SK-MEL-5 (cell line): ENCODE measurements around the gene GDA. TPM values are rescaled to one million over a fixed set of nuclear protein-coding genes. Genes with fewer than 3 reads are reported as not detected.
"Not testable (repeated sequence)": the region's sequence is repeated elsewhere in the genome, so short reads cannot be mapped to it uniquely, and the experiment has no call there.

Experiments used
- DNase-seq: peaks from one replicate; pipeline ENCODE4 v3.0.0-alpha.2; 2016; ENCODE audit warnings: low read depth, low spot score
- in situ Hi-C: cut with HindIII; loops from 2 replicates; pipeline ENCODE4 v1.10.0; 2016; ENCODE audit warnings: low sequenced_read_pairs, high pct_unique_total_duplicates, low pct_unique_long_range_greater_than_20kb
- total RNA-seq: library from RNA; depleted of rRNA; stranded (reverse); fragments of >200 nt; shearing (Covaris generic); gene quantifications from 2 replicates; pipeline ENCODE4 v1.2.3, GENCODE V29; 2014

Gene GDA
- total RNA-seq, 1 experiment from 2014 or later: not detected

DNA sequence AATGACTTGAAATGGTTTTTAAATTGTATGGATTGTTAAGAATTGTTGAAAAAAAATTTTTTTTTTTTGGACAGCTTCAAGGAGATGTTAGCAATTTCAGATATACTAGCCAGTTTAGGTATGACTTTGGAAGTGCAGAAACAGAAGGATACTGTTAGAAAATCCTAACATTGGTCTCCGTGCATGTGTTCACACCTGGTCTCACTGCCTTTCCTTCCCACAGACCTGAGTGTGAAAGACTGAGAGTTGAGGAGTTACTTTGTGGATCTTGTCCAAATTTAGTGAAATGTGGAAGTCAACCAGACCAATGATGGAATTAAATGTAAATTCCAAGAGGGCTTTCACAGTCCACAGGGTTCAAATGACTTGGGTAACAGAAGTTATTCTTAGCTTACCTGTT is 102.3 kb downstream of the GDA start:
- DNase-seq: no peak
- in situ Hi-C loops: no loop called here

DNA sequence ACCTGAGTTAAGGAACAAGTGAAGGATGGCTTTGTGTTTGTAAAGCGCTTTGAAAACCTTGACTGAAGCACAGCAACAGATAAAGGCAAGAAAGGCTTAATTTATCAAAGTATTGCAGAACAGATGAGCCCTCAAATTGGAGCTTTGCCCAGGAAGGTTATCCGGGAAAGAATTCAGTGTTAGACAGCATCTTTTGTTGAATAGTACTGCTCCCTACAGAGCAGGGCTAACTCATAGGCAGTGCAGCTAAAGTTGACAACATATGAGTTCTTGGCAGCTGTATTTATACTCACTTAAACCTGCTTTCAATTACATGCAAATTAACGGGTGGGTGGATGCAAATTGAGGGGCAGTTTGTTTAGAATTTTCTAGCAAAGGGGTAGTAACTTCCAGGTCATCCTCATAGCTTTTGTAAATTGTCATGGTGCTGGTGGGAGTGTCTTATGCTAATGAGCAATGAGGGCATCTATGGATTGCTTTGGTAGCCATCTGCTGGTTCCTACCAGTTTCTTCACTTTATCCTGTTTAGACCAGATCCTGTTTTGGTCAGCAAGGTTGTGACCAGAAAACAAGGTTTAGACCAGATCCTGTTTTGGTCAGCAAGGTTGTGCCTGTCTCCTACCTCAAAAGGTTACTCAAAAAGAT is 105.8 kb downstream of the GDA start:
- in situ Hi-C loops: no loop called here
- peak; percentile 22 for DNase-seq

DNA sequence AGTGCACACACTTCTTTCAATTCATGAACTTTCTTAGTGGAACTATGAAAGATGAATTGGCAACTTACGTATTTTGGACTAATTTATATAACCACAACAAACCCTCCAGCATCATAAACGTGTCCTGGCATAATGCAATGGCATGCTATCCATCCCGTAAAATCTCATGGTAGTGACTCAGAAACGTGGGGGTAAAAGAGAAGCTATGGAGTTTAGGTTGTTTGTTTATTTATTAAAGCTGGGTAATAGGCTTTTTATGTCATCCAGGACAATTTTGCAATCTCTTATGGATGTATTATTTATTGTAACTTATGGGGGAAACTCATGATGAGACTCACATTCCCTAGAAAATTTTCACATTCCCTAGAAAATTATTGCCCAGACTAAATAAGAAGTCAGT is 106.3 kb downstream of the GDA start:
- no peak for DNase-seq
- in situ Hi-C loops: no loop called here

DNA sequence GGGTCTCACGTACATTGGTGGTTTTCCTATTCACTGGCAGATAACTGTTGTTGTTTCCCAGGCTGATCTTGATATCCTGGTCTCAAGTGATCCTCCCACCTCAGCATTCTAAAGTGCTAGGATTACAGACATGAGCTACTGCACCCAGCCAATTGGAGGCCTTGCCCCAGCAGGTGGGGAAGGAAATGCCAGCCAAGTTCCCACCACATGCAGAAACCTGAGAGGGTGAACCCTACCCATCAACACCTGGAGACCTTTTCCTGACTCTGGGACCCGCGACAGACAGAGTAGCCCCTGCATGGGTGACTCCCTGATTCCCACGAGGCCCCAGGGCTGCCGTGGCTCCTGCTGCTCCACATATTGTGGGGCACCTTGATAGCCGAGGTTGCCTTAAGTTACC is 107.7 kb downstream of the GDA start:
- no peak for DNase-seq
- in situ Hi-C loops: no loop called here

DNA sequence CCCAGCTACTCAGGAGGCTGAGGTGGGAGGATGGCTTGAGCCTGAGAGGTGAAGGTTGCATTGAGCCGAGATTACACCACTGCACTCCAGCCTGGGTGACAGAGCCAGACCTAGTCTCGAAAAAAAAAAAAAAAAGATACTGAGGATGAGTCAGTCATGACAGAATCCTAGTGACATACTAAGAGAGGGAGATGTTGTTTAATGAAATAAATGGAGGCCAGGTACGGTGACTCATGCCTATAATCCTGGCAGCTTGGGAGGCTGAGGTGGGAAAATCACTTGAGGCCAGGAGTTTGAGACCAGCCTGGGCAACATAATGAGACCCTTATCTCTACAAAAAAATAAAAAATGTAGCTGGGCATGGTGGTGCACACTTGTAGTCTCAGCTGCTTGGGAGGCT is 108.6 kb downstream of the GDA start:
- DNase-seq: no peak
- in situ Hi-C loops: no loop called here

DNA sequence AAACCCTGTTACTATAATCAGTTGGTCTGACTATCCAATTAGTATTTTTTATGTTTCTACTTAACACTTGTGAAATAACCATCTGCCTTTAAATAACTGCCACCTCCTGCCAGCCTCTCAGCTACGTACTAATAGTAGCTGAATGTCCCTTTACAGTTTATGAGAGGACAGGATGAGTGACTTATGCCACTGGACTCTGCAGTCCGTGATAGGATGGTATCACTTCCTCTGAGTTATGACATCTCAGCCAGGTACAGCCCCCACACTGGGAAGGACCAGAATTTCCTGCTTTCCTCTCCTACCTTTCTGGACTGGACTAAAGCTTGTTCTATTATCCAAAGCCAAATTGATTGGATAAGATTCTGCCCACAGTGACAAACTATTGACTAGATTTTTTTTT is 112.8 kb downstream of the GDA start:
- in situ Hi-C loops: no loop called here
- DNase-seq: no peak

DNA sequence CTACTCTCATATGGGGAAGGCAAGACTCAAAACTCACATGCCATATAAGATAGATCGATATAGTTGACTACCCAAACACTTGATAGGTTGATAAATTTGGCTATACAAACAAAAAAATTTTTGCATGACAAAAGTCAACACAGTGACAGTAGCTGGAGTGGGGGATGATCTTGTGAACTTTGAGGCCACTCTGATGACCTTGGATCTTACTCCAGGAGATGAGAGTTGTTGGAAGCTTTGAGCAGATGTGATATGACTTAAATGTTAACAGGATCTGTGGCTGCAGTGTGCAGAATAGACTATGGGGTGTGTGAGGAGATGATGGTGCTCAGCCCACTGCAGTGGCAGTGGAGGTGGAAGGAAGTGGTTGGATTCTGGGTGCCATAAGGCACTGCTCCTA is 114.3 kb downstream of the GDA start:
- in situ Hi-C loops: no loop called here
- no peak for DNase-seq

DNA sequence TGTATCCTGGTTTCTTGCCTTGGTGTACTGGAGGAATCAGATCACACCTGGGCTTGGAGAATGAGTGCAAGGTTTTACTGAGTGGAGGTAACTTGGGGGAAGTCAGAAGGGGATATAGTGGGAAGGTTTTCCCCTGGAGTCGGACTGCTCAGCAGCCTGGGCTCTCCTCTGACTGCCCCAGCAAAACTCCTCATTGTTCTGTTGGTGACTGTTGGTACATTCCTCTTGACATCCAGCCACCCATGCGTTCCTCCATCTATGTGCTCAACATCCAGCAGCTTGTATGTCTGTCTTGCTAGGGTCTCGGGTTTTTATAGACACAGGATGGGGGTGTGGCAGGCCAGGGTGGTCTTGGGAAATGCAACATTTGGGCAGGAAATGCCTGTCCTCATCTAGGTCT is 119.7 kb downstream of the GDA start:
- DNase-seq: no peak
- in situ Hi-C loops: no loop called here

DNA sequence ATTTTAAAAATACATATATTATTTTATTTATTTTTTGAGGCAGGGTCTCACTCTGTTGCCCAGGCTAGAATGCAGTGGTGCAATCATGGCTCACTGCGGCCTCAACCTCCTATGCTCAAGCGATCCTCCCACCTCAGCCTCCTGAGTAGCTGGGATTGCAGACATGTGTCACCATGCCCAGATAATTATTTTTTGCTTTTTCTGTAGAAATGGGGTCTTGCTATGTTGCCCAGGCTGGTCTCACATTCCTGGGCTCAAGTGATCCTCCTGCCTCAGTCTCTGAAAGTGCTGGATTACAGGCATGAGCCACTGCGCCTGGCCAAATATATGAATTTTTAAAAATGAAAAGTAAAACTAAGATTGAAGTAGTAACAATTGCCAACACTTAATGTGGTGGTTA is 121.1 kb downstream of the GDA start:
- in situ Hi-C loops: loop anchor here (10.0 kb wide), 1 partner anchor 236 kb away; no protein-coding TSS in a partner anchor
- not testable (repeated sequence) for DNase-seq

DNA sequence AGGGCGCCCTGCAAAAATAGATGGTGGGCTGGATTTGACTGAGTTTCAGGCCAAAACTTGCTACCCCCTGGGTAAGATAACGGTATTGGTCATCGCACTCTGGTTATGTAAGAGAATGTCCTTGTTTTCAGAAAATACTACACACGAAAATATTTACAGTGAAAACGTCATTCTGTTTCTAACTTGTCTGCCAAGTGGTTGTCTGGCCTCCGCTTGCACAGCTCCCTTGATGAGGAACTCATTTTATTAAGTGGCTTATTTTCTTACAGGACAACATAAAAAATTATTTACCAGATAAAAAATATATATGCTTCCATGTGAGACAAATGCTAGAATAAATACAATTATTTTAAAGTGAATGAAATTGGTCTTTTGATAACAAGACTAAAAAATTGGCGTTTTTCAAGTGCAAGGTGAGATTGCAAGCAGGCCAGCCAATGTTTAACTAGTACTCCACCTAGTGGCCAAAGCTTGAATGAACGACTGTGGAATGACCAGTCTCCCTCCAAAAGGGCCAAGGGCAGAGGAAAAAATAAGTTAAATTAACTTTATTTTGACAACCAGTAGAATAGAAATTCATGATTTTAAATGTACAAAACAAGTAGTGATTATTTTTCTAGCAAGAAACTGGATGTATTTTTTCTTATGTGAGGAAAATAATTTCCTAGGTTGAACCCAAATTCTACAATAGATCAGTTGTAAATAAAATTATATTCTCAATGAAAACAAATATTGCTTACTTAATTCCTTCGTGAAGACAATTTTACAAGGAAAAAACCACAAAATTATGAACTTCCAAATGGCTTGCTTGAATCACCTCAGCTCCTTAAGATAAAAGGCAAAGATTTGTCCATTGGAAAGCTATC is 122.6 kb downstream of the GDA start:
- in situ Hi-C loops: loop anchor here (10.0 kb wide), 1 partner anchor 237 kb away; no protein-coding TSS in a partner anchor

DNA sequence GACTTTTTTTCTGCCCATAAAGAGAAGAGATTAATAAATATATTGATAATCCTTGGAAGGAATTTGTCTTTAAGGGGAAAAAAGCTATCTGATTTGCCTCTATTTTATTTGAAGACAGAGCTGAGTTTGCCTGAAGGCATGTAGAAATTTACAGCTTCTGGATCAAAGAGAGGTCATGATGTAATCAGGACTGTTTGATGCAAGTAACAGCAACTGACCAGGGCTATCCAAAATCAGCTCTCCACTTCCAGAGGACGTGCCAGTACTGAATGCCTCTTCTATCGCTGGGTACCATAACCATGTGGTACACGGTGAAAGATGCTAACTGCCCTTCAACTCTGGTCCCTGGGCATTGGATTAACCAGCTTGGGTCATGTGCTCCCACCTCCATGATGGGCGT is 125.2 kb downstream of the GDA start:
- in situ Hi-C loops: loop anchor here (10.0 kb wide), 1 partner anchor 240 kb away; no protein-coding TSS in a partner anchor
- DNase-seq: no peak

More for the DNA sequence above, 122.6 kb downstream of the GDA start:
- DNase-seq: peak; percentile 77

DNA sequence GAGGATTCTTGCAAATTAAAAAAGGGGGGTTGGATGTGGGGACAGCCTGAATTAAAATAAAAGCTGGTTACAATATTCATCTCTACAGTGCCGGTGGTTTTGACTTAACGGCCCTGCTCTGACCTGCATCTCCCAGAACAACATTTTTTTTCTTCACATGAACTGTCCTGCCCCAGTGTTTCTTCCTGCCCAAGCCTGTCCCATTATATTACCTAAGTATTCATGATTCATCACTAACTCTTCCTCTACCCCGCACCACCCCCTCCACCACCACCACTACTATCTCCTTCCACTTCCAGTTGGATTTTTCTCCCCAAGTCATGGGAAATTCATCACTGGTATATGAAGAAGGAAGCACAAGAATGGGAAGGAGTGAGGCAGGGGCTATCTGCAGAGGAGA is 125.7 kb downstream of the GDA start:
- in situ Hi-C loops: loop anchor here (10.0 kb wide), 1 partner anchor 240 kb away; no protein-coding TSS in a partner anchor
- no peak for DNase-seq

DNA sequence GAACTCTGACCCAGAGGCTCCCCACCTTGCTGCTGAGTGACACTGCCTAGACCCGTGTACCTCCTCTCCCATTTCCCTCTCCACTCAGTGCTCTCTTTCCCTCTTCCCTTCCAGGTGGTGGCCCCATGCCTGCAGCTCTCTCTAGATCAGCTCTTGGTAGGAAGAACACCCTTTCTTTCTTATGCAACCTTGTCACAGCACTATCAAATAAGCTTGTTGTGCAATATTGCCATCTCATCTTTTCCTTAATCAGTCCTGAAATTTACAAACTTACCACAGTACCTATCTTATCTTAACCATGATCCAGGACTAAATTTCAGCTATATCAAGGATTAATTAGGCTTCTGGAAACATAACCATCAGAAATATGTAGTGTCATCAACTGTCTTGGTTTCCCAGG is 127.2 kb downstream of the GDA start:
- DNase-seq: no peak
- in situ Hi-C loops: loop anchor here (10.0 kb wide), 1 partner anchor 242 kb away; no protein-coding TSS in a partner anchor

DNA sequence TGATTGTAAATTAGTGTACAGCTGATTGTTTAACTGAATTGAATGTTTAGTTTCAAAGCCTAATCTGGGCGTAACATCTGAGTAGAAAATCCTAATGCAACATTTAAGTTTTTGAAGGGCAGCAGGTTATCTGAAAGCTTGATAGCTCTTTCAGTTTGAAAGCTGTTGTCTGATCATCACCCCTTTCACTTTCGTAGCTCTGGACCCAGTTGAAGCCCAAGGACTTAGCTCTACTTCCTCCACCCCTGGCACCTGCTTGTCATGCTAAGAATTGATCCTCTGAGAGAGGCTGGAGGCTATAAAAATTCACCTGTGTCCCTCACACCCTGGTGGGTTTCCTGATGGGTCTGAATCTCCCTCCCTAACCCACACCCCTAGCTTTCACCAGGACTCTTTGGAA is 129.7 kb downstream of the GDA start:
- in situ Hi-C loops: loop anchor here (10.0 kb wide), 1 partner anchor 244 kb away; no protein-coding TSS in a partner anchor
- no peak for DNase-seq

DNA sequence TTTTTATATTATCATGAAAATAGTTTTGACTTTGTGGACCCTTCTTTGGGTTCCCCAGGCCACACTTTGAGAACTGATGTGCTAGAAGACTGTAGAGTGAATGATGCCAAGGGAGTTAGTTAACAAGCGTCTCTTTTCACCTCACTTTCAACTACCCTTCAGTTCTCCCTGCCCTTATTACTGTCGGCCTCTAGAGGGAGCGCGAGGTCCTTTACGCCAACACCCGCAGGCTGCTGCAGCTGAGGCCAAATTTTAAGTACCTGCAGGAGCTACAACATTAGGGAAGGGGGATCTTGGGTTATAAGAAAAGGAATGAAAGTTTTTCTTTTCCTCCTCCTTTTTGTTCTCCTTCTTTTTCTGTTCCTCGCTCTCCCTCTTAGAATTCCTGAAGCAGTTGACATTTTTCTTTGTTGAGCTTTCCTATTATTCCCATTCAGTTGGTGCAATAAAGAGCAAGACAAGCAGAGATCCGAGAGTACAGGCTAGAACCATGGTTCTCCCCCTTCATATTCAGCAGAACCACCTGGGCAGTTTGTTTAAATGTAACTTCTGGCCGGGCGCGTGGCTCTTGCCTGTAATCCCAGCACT is 131.8 kb downstream of the GDA start:
- in situ Hi-C loops: loop anchor here (10.0 kb wide), 1 partner anchor 534 kb away; no protein-coding TSS in a partner anchor
- DNase-seq: peak; percentile 78

DNA sequence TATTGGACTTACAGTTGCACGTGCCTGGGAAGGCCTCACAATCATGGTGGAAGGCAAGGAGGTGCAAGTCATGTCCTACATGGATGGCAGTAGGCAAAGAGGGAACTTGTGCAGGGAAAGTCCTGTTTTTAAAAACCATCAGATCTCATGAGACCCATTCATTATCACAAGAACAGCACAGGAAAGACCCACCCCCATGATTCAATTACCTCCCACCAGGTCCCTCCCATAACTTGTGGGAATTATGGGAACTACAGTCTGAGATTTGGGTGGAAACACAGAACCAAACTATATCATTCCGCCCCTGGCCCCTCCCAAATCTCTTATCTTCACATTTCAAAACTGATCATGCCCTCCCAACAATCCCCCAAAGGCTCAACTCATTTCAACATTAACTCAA is 140.2 kb downstream of the GDA start:
- in situ Hi-C loops: loop anchor here (10.0 kb wide), 1 partner anchor 525 kb away; no protein-coding TSS in a partner anchor
- no peak for DNase-seq

DNA sequence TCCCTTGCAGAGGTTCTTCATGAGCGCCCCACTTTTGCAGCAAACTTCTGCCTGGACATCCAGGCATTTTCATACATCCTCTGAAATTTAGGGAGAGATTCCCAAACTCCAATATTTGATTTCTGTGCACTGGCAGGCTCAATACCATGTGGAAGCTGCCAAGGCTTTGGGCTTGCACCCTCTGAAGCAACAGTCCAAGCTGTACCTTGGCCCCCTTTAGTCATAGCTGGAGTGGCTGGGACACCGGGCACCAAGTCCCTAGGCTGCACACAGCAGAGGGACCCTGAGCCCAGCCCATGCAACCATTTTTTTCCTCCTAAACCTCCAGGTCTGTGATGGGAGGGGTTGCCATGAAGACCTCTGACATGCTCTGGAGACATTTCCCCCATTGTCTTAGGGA is 141.1 kb downstream of the GDA start:
- in situ Hi-C loops: no loop called here

DNA sequence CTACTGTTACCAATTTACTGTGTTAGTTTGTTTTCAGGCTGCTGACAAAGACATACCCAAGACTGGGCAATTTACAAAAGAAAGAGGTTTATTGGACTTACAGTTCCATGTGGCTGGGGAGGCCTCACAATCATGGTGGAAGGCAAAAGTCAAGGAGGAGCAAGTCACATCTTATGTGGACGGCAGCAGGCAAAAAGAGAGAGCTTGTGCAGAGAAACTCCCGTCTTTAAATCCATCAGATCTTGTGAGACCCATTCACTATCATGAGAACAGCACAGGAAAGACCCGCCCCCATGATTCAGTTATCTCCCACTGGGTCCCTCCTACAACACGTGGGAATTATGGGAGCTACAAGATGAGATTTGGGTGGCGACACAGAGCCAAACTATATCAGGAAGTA is 142.3 kb downstream of the GDA start:
- DNase-seq, in situ Hi-C loops: not testable (repeated sequence)

More for the DNA sequence above, 141.1 kb downstream of the GDA start:
- no peak for DNase-seq
